Pons (tissue), 1 donor: ENCODE results near the gene SEC11A.
A peak's percentile ranks its signal among the peaks of the same experiment; 100 is the strongest.
"Not testable (repeated sequence)": the region's sequence is repeated elsewhere in the genome, so short reads cannot be mapped to it uniquely, and the experiment has no call there.

Experiments
- DNase-seq: peaks from one replicate; pipeline ENCODE4 v3.0.0-alpha.2; 2016; ENCODE audit warnings: low spot score

SEC11A gene

GRCh38 chr15:84642640-84643039 is 73.3 kb downstream of the SEC11A start:
- DNase-seq: not testable (repeated sequence)

DNA sequence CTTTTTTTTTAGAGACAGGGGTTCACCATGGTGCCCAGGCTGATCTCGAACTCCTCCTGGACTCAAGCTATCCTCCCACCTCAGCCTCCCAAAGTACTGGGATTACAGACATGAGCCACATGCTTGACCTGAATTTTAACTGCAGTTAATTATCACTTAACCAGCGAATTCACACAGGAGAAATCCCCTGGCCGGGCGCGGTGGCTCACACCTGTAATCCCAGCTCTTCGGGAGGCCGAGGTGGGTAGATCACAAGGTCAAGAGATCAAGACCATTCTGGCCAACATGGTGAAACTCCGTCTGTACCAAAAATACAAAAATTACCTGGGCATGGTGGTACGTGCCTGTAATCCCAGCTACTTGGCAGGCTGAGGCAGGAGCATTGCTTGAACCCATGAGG is 74.1 kb downstream of the SEC11A start:
- DNase-seq: not testable (repeated sequence)

GRCh38 chr15:84638103-84638502 is 77.8 kb downstream of the SEC11A start:
- peak; percentile 44 for DNase-seq

- DNase-seq: peak; percentile 49
Measured at GRCh38 chr15:84634228-84634837, 81.6 kb downstream of the SEC11A start.

GRCh38 chr15:84633311-84634227 is 82.4 kb downstream of the SEC11A start:
- DNase-seq: peak; percentile 48

GRCh38 chr15:84631706-84632272 is 84.2 kb downstream of the SEC11A start:
- no peak for DNase-seq

DNA sequence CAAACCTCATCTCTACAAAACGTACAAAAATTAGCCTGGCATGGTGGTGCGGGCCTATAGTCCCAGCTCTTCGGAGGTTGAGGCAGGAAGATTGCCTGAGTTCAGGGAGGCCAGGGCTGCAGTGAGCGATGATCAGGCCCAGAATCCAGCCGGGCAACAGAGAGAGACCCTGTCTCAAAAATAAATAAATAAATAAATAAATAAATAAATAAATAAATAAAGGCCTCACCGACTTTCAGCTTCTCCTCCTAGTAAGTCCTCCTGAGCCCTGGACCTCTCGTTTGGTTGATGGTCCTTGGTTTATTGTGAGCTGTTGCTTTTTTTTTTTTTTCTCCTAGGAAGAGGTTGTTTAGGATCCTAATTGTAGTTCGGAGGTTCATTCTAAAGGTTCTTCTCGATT is 86.9 kb downstream of the SEC11A start:
- no peak for DNase-seq

- DNase-seq: no peak
Measured at GRCh38 chr15:84625123-84625522, 90.8 kb downstream of the SEC11A start.

DNA sequence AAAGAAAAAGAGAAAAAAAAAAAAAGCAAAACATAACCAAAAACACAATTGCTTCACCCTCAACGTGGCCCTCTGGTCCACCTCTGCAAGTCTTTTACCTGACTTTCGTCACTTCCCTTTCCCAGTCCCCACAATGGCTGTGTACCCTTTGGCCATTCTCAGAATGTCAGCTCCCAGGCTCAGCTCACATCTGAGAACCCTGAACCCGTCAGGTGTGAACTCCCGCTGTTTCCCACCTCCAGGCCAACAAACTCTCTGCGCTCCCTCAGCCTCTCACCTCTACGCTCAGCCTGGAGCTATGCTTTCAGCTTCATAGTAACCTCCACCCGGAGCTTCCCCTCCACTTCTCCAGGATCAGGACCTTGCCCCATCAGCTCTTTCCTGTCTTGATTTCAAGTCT is 91.6 kb downstream of the SEC11A start:
- DNase-seq: no peak

DNA sequence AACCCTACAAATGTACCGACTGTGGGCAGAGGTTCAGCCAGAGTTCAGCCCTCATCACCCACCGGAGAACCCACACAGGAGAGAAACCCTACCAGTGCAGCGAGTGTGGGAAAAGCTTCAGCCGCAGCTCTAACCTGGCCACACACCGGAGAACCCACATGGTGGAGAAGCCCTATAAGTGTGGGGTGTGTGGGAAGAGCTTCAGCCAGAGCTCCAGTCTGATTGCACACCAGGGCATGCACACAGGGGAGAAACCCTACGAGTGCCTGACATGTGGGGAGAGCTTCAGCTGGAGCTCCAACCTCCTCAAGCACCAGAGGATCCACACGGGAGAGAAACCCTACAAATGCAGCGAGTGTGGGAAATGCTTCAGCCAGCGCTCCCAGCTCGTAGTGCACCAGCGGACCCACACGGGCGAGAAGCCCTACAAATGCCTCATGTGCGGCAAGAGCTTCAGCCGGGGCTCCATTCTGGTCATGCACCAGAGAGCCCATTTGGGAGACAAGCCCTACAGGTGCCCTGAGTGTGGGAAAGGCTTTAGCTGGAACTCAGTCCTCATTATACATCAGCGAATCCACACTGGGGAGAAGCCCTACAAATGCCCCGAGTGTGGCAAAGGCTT is 94.5 kb downstream of the SEC11A start:
- no peak for DNase-seq

DNA sequence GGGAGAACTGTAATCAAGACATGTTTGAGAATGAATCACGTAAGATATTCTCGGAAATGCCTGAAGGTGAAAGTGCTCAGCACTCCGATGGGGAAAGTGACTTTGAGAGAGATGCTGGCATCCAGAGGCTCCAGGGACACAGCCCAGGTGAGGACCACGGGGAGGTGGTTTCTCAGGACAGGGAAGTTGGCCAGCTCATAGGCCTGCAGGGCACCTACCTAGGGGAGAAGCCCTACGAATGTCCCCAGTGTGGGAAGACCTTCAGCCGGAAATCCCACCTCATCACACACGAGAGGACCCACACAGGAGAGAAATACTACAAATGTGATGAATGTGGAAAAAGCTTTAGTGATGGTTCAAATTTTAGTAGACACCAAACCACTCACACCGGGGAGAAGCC is 95.3 kb downstream of the SEC11A start:
- DNase-seq: no peak
